GM23338 (cell line): ENCODE results near the gene FAT3. TPM values are rescaled to one million over a fixed set of nuclear protein-coding genes. Genes with fewer than 3 reads are reported as not detected.

Experiments
- ATAC-seq: fragments of 200-7000 bp; cut with Tn5 transposase; 3 replicates; pipeline ENCODE4 v1.9.1; 2020
- DNase-seq: peaks from one replicate; pipeline ENCODE4 v3.0.0-alpha.2; 2015; ENCODE audit warnings: low spot score
- H2AFZ ChIP-seq: fragments of 200-600 bp; sonication (generic); 2 replicates; pipeline ENCODE4 v1.8.0; 2016; ENCODE audit warnings: antibody characterized with exemption, mild to moderate bottlenecking, moderate library complexity
- H3F3A ChIP-seq: fragments of 200-600 bp; sonication (generic); replicated peaks from 2 replicates; pipeline ENCODE4 v1.8.0; 2017; ENCODE audit warnings: antibody characterized with exemption, mixed run types, low read depth
- H3K27ac ChIP-seq: fragments of 200-600 bp; sonication (generic); 2 replicates; pipeline ENCODE4 v1.6.1; 2016; ENCODE audit warnings: low read depth
- H3K27me3 ChIP-seq: fragments of 200-600 bp; sonication (generic); 2 replicates; pipeline ENCODE4 v1.8.0; 2016; ENCODE audit warnings: mild to moderate bottlenecking, mixed run types, moderate library complexity; ENCODE audit not compliant: insufficient read depth
- H3K36me3 ChIP-seq: fragments of 200-600 bp; sonication (generic); 2 replicates; pipeline ENCODE4 v1.8.0; 2016; ENCODE audit warnings: mild to moderate bottlenecking; ENCODE audit not compliant: insufficient read depth
- H3K4me1 ChIP-seq: fragments of 200-600 bp; sonication (generic); 2 replicates; pipeline ENCODE4 v1.8.0; 2016; ENCODE audit warnings: mild to moderate bottlenecking, moderate library complexity; ENCODE audit not compliant: insufficient read depth
- H3K4me2 ChIP-seq: fragments of 200-600 bp; sonication (generic); 2 replicates; pipeline ENCODE4 v1.7.1; 2017; ENCODE audit warnings: mixed run types
- H3K4me3 ChIP-seq: fragments of 200-600 bp; sonication (generic); 2 replicates; pipeline ENCODE4 v1.6.1; 2016; ENCODE audit warnings: mixed run types
- H3K79me2 ChIP-seq: fragments of 200-600 bp; sonication (generic); replicated peaks from 2 replicates; pipeline ENCODE4 v1.8.0; 2017; ENCODE audit warnings: mild to moderate bottlenecking; ENCODE audit not compliant: insufficient read depth
- H3K9me2 ChIP-seq: fragments of 200-600 bp; sonication (generic); 2 replicates; pipeline ENCODE4 v1.8.0; 2017; ENCODE audit not compliant: insufficient read depth
- H4K20me1 ChIP-seq: fragments of 200-600 bp; sonication (generic); replicated peaks from 2 replicates; pipeline ENCODE4 v1.8.0; 2017; ENCODE audit warnings: mild to moderate bottlenecking; ENCODE audit not compliant: insufficient read depth
- H3K27ac Mint-ChIP-seq: 2 replicates; pipeline ENCODE4 v1.8.0; 2020; ENCODE audit warnings: inconsistent platforms, mild to moderate bottlenecking, moderate library complexity, mixed read lengths
- H3K27me3 Mint-ChIP-seq: 3 replicates; pipeline ENCODE4 v1.8.0; 2022; ENCODE audit warnings: low read depth, mild to moderate bottlenecking, moderate library complexity, mixed read lengths, inconsistent platforms; ENCODE audit not compliant: insufficient read depth, poor library complexity
- H3K36me3 Mint-ChIP-seq: 3 replicates; pipeline ENCODE4 v1.8.0; 2021; ENCODE audit warnings: low read depth, mild to moderate bottlenecking, inconsistent platforms, moderate library complexity, mixed read lengths
- H3K4me1 Mint-ChIP-seq: 3 replicates; pipeline ENCODE4 v1.8.0; 2020; ENCODE audit warnings: mild to moderate bottlenecking, inconsistent platforms, mixed read lengths
- H3K4me3 Mint-ChIP-seq: 3 replicates; pipeline ENCODE4 v1.8.0; 2021; ENCODE audit warnings: moderate library complexity, mild to moderate bottlenecking, inconsistent platforms, mixed read lengths
- H3K9me3 Mint-ChIP-seq: 3 replicates; pipeline ENCODE4 v1.8.0; 2020; ENCODE audit warnings: moderate library complexity, mild to moderate bottlenecking, inconsistent platforms, mixed read lengths
- CTCF ChIP-seq, 2 experiments: fragments of 200-600 bp in 1 of 2; sonication (generic) in 1 of 2; conservative IDR thresholded peaks; 2 replicates each; pipeline versions ENCODE4 v1.5.1 to v1.6.1; 2016 to 2017; ENCODE audit warnings: antibody characterized with exemption in 2 of 2, low read depth in 2 of 2, mild to moderate bottlenecking in 2 of 2, moderate library complexity in 1 of 2
- EZH2phosphoT487 ChIP-seq: fragments of 200-600 bp; sonication (generic); IDR thresholded peaks from one replicate; pipeline ENCODE4 v1.8.1; 2018; ENCODE audit warnings: antibody characterized with exemption; ENCODE audit not compliant: unreplicated experiment
- ZNF331 ChIP-seq: fragments of 250-450 bp; sonication (Bioruptor Pico); IDR thresholded peaks from 2 replicates; pipeline ENCODE4 v1.5.0; 2020; ENCODE audit warnings: low read depth, mild to moderate bottlenecking, moderate library complexity
- ZNF462 ChIP-seq: fragments of 250-450 bp; sonication (Bioruptor Pico); IDR thresholded peaks from 2 replicates; pipeline ENCODE4 v1.5.0; 2020; ENCODE audit warnings: mild to moderate bottlenecking, moderate library complexity
- polyA plus RNA-seq: library from polyadenylated mRNA; unstranded; fragments of >200 nt; fragmentation: Nextera tagmentation; extraction: Ambion mirVana; gene quantifications from 2 replicates; pipeline ENCODE4 v1.2.1, GENCODE V29; 2016
- total RNA-seq: library from RNA; depleted of rRNA; stranded (reverse); fragments of >200 nt; shearing (Covaris generic); gene quantifications from 2 replicates; pipeline ENCODE4 v1.2.3, GENCODE V29; 2014

Gene FAT3
- total and polyA plus RNA-seq, 2 experiments from 2014 or later, result 9.0 to 78.0 TPM

DNA sequence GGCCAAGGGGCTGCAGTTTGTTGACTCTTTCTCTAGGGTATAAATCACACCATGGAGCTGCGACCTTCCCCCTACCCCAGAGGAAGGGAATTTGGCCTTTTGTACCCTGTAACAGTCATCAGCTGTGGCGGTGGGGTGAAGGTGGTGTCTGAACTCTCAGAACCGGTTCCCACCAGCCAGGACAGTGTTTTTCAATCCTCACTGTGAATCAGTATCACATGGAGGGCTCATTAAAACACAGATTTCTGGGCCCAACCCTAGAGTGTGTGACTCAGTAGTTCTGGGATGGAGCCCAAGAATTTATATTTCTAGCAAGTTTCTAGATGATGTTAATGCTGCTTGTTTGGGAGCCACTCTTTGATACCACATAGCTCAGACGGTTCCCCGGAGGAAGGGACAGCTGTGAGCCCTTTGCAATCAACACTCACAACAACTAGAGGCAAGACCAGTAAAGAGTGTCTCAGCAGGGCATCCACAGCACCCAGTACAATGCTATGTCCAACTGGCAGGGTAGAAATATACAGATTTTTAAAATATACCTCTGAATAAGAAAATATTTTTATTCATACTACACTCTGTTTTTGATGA, 43.9 kb upstream of the FAT3 start:
- H4K20me1 ChIP-seq, result no peaks in the 10 kb centered on the region
- Mint-ChIP-seq H3K27ac (no peak overlapping the region; the same call in 1 of the 2 replicates), H3K36me3 (no peaks in the 10 kb centered on the region), H3K4me3 (no peak overlapping the region), H3K9me3 (no peaks in the 10 kb centered on the region), H3K4me1 (peaks cover 17% of the 10 kb centered on the region), H3K27me3 (no peaks in the 10 kb centered on the region)
- no peaks in the 10 kb centered on the region for H3F3A ChIP-seq
- H3K4me2 ChIP-seq, result no peak overlapping the region
- no peak overlapping the region for H3K27ac ChIP-seq
- H3K79me2 ChIP-seq, result no peaks in the 10 kb centered on the region
- DNase-seq, result peak; percentile 19
- ATAC-seq, result peak; percentile 73
- peak overlapping the region; percentile 94 for H2AFZ ChIP-seq
- peaks cover 15% of the 10 kb centered on the region for H3K4me1 ChIP-seq
- no peaks in the 10 kb centered on the region for H3K27me3 ChIP-seq
- TF ChIP-seq CTCF (conservative IDR thresholded peaks at IDR 0.05; ENCODE audit: low read depth in 2 of 2), result no peak
- TF ChIP-seq EZH2phosphoT487, result no peak
- H3K4me3 ChIP-seq, result no peak overlapping the region
- no peaks in the 10 kb centered on the region for H3K36me3 ChIP-seq
- peaks cover 3% of the 10 kb centered on the region; the same call in 1 of the 2 replicates for H3K9me2 ChIP-seq

GRCh38 chr11:92190535-92191206, 33.9 kb upstream of the FAT3 start:
- no peak for ATAC-seq
- H3K36me3 Mint-ChIP-seq, result no peaks in the 10 kb centered on the region
- H3K9me2 ChIP-seq, result no peaks in the 10 kb centered on the region
- no peaks in the 10 kb centered on the region for H3F3A ChIP-seq
- no peaks in the 10 kb centered on the region for H3K36me3 ChIP-seq
- H3K4me1 ChIP-seq, result peaks cover 4% of the 10 kb centered on the region; the same call in 1 of the 2 replicates
- no peaks in the 10 kb centered on the region for H3K9me3 Mint-ChIP-seq
- H3K4me1 Mint-ChIP-seq, result peaks cover 6% of the 10 kb centered on the region; the same call in 2 of the 3 replicates
- no peak overlapping the region for H3K4me3 ChIP-seq
- H4K20me1 ChIP-seq, result no peaks in the 10 kb centered on the region
- no peak for TF ChIP-seq ZNF462 (CRISPR knock-in tag)
- TF ChIP-seq ZNF331 (CRISPR knock-in tag), result no peak
- no peak for TF ChIP-seq EZH2phosphoT487
- H3K27ac ChIP-seq, result no peak overlapping the region
- no peak for DNase-seq
- peak overlapping the region; percentile 73 for H2AFZ ChIP-seq
- no peak overlapping the region for H3K4me2 ChIP-seq
- no peaks in the 10 kb centered on the region for H3K27me3 Mint-ChIP-seq
- H3K27me3 ChIP-seq, result no peaks in the 10 kb centered on the region
- H3K27ac Mint-ChIP-seq, result peak overlapping the region; percentile 9; the same call in 1 of the 2 replicates
- H3K79me2 ChIP-seq, result no peaks in the 10 kb centered on the region
- no peak overlapping the region for H3K4me3 Mint-ChIP-seq
